ENCODE data around the gene RGS6. TPM values are rescaled to one million over a fixed set of nuclear protein-coding genes. Genes with fewer than 3 reads are reported as not detected.

Gene RGS6
- total and polyA plus RNA-seq, 4 donors = 0.06 to 5.3 (median 0.17) TPM; not detected in 1

DNA sequence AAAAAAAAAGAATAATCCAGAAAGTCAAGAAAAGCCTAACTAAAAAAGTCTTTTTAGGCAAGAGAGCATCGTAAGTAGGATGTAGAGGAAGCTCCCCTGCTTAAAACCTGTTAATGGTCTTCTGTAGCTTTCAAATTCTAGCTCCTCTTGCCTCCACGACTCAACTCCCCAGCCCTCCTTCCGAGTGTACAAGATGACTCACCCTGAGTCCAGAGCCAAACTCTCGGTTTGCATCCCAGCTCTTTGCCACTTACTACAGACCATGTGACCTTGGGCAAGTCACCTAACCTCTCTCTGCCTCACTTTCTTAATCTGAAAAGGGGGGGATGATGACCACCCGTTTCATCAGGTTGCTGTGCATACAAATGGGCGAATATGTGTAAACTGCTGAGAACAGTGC, 501.3 kb downstream of the RGS6 start:
- H3K36me3 ChIP-seq (ENCODE audit: control insufficient read depth in 4 of 4, insufficient read depth in 3 of 4, low read depth in 1 of 4, low read length in 3 of 4) = no peaks in the 10 kb centered on the region
- peaks cover 0 to 5% (median 0%) of the 10 kb centered on the region in 4 donors for H3K27me3 ChIP-seq (ENCODE audit: control insufficient read depth in 4 of 4, insufficient read depth in 4 of 4, low read length in 3 of 4)
- 62% methylated on average over 6 of the region's 6 CpGs for WGBS
- no peaks in the 10 kb centered on the region for H3K4me1 ChIP-seq (ENCODE audit: control insufficient read depth in 4 of 4, insufficient read depth in 4 of 4, low read length in 3 of 4)
- H3K9me3 ChIP-seq (ENCODE audit: control insufficient read depth in 4 of 4, low read length in 3 of 4) = no peaks in the 10 kb centered on the region
- H3K4me3 ChIP-seq (ENCODE audit: low read depth in 1 of 3, low read length in 3 of 3) = no peak overlapping the region
- no peak overlapping the region for H3K9ac ChIP-seq (ENCODE audit: low read depth in 1 of 2, low read length in 2 of 2)
- no peak for TF ChIP-seq TAF1 (conservative IDR thresholded peaks at IDR 0.05)
- TF ChIP-seq, protein P1, sequence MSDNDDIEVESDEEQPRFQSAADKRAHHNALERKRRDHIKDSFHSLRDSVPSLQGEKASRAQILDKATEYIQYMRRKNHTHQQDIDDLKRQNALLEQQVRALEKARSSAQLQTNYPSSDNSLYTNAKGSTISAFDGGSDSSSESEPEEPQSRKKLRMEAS (IDR thresholded peaks at IDR 0.05) = no peak
- no peak for DNase-seq (ENCODE audit: low spot score)
- no peak overlapping the region for H3K27ac ChIP-seq (ENCODE audit: low read depth in 1 of 2, low read length in 2 of 2)

DNA sequence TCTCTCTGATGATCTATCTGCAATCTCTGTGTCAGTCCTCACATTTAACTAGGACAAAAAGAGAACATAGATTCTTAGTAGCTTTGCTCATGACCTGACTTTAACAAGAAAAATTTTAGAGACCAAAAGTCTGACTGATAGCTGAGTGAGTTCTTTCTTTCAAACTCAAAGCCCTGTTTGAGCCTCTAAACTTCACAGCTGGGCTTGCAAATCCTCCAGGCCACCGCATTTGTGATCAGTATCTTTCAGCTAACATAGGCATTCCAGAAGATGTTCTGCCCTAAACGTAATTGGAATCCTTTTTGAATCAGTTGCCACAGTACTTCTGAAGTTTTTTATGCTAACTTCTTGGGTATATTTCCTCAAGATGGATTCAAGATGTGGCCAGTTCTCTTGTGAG, 502.6 kb downstream of the RGS6 start:
- Histone ChIP-seq H3K4me3 (ENCODE audit: low read depth in 1 of 3, low read length in 3 of 3) (no peak overlapping the region), H3K9me3 (ENCODE audit: control insufficient read depth in 4 of 4, low read length in 3 of 4) (no peaks in the 10 kb centered on the region), H3K4me1 (ENCODE audit: control insufficient read depth in 4 of 4, insufficient read depth in 4 of 4, low read length in 3 of 4) (no peaks in the 10 kb centered on the region), H3K27me3 (ENCODE audit: control insufficient read depth in 4 of 4, insufficient read depth in 4 of 4, low read length in 3 of 4) (peaks cover 0 to 5% (median 0%) of the 10 kb centered on the region in 4 donors), H3K27ac (ENCODE audit: low read depth in 1 of 2, low read length in 2 of 2) (no peak overlapping the region), H3K9ac (ENCODE audit: low read depth in 1 of 2, low read length in 2 of 2) (no peak overlapping the region), H3K36me3 (ENCODE audit: control insufficient read depth in 4 of 4, insufficient read depth in 3 of 4, low read depth in 1 of 4, low read length in 3 of 4) (no peaks in the 10 kb centered on the region)
- DNase-seq (ENCODE audit: low spot score) = no peak
- no peak for TF ChIP-seq EGR1 (IDR thresholded peaks at IDR 0.05; ENCODE audit: low read depth in 2 of 2)
- no peak for TF ChIP-seq FOXA2 (IDR thresholded peaks at IDR 0.05)
- WGBS = 55% methylated on average over 2 of the region's 2 CpGs

DNA sequence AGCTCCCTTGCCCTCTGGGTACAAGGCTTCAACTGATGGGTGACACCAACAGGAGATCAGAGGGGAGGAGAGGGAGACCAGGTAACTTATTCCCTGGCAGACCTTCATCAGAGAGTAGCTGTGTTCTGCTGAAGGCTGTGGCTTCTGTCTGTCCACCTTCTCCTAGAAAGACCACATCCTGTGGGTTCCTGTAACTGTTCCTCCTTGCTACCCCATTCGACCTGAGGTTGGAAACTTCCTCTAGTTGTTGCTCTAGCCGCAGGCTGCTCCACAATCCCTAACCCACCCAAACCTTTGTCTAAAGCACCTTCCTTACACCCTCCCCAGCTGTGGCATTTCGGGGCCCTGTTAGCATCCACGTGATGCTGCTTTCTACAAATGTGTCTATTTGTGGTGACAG, 507.5 kb downstream of the RGS6 start:
- TF ChIP-seq YY1 (IDR thresholded peaks at IDR 0.05) (no peak), JUND (IDR thresholded peaks at IDR 0.05) (no peak), SP1 (IDR thresholded peaks at IDR 0.05) (no peak), NR2F2 (IDR thresholded peaks at IDR 0.05) (no peak), HNF4G (IDR thresholded peaks at IDR 0.05) (no peak), RAD21 (IDR thresholded peaks at IDR 0.05) (no peak), EGR1 (IDR thresholded peaks at IDR 0.05; ENCODE audit: low read depth in 2 of 2) (no peak), GABPA (IDR thresholded peaks at IDR 0.05 in 1 of 2, conservative IDR thresholded peaks at IDR 0.05 in 1 of 2) (no peak), TAF1 (conservative IDR thresholded peaks at IDR 0.05) (no peak), FOXA1 (IDR thresholded peaks at IDR 0.05) (no peak), HNF4A (conservative IDR thresholded peaks at IDR 0.05) (no peak), RXRA (IDR thresholded peaks at IDR 0.05) (no peak), FOXA2 (IDR thresholded peaks at IDR 0.05) (no peak)
- TF ChIP-seq, protein P2, sequence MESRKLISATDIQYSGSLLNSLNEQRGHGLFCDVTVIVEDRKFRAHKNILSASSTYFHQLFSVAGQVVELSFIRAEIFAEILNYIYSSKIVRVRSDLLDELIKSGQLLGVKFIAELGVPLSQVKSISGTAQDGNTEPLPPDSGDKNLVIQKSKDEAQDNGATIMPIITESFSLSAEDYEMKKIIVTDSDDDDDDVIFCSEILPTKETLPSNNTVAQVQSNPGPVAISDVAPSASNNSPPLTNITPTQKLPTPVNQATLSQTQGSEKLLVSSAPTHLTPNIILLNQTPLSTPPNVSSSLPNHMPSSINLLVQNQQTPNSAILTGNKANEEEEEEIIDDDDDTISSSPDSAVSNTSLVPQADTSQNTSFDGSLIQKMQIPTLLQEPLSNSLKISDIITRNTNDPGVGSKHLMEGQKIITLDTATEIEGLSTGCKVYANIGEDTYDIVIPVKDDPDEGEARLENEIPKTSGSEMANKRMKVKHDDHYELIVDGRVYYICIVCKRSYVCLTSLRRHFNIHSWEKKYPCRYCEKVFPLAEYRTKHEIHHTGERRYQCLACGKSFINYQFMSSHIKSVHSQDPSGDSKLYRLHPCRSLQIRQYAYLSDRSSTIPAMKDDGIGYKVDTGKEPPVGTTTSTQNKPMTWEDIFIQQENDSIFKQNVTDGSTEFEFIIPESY (IDR thresholded peaks at IDR 0.05) = no peak
- TF ChIP-seq, protein P3, sequence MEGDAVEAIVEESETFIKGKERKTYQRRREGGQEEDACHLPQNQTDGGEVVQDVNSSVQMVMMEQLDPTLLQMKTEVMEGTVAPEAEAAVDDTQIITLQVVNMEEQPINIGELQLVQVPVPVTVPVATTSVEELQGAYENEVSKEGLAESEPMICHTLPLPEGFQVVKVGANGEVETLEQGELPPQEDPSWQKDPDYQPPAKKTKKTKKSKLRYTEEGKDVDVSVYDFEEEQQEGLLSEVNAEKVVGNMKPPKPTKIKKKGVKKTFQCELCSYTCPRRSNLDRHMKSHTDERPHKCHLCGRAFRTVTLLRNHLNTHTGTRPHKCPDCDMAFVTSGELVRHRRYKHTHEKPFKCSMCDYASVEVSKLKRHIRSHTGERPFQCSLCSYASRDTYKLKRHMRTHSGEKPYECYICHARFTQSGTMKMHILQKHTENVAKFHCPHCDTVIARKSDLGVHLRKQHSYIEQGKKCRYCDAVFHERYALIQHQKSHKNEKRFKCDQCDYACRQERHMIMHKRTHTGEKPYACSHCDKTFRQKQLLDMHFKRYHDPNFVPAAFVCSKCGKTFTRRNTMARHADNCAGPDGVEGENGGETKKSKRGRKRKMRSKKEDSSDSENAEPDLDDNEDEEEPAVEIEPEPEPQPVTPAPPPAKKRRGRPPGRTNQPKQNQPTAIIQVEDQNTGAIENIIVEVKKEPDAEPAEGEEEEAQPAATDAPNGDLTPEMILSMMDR (IDR thresholded peaks at IDR 0.05; ENCODE audit: low read depth, low read length, missing input control) = no peak
- TF ChIP-seq, protein P4, sequence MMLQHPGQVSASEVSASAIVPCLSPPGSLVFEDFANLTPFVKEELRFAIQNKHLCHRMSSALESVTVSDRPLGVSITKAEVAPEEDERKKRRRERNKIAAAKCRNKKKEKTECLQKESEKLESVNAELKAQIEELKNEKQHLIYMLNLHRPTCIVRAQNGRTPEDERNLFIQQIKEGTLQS (IDR thresholded peaks at IDR 0.05) = no peak
- TF ChIP-seq, protein P5, sequence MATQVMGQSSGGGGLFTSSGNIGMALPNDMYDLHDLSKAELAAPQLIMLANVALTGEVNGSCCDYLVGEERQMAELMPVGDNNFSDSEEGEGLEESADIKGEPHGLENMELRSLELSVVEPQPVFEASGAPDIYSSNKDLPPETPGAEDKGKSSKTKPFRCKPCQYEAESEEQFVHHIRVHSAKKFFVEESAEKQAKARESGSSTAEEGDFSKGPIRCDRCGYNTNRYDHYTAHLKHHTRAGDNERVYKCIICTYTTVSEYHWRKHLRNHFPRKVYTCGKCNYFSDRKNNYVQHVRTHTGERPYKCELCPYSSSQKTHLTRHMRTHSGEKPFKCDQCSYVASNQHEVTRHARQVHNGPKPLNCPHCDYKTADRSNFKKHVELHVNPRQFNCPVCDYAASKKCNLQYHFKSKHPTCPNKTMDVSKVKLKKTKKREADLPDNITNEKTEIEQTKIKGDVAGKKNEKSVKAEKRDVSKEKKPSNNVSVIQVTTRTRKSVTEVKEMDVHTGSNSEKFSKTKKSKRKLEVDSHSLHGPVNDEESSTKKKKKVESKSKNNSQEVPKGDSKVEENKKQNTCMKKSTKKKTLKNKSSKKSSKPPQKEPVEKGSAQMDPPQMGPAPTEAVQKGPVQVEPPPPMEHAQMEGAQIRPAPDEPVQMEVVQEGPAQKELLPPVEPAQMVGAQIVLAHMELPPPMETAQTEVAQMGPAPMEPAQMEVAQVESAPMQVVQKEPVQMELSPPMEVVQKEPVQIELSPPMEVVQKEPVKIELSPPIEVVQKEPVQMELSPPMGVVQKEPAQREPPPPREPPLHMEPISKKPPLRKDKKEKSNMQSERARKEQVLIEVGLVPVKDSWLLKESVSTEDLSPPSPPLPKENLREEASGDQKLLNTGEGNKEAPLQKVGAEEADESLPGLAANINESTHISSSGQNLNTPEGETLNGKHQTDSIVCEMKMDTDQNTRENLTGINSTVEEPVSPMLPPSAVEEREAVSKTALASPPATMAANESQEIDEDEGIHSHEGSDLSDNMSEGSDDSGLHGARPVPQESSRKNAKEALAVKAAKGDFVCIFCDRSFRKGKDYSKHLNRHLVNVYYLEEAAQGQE (IDR thresholded peaks at IDR 0.05) = no peak
- TF ChIP-seq, protein P1 (IDR thresholded peaks at IDR 0.05) = no peak
- no peaks in the 10 kb centered on the region for H3K27me3 ChIP-seq (ENCODE audit: control insufficient read depth in 4 of 4, insufficient read depth in 4 of 4, low read length in 3 of 4)
- H3K9ac ChIP-seq (ENCODE audit: low read depth in 1 of 2, low read length in 2 of 2) = no peak overlapping the region
- H3K4me3 ChIP-seq (ENCODE audit: low read depth in 1 of 3, low read length in 3 of 3) = no peak overlapping the region
- no peaks in the 10 kb centered on the region for H3K36me3 ChIP-seq (ENCODE audit: control insufficient read depth in 4 of 4, insufficient read depth in 3 of 4, low read depth in 1 of 4, low read length in 3 of 4)
- H3K27ac ChIP-seq (ENCODE audit: low read depth in 1 of 2, low read length in 2 of 2) = no peak overlapping the region
- no peaks in the 10 kb centered on the region for H3K4me1 ChIP-seq (ENCODE audit: control insufficient read depth in 4 of 4, insufficient read depth in 4 of 4, low read length in 3 of 4)
- 61% methylated on average over 4 of the region's 4 CpGs for WGBS
- no peak for DNase-seq (ENCODE audit: low spot score)
- H3K9me3 ChIP-seq (ENCODE audit: control insufficient read depth in 4 of 4, low read length in 3 of 4) = no peaks in the 10 kb centered on the region
